Measurements from ENCODE around the gene DUSP2.

DUSP2 gene

GRCh38 chr2:96098900-96099590 is 46.2 kb downstream of the DUSP2 start:
- no peaks in the 10 kb centered on the region for H3K36me3 Mint-ChIP-seq
- H3K27ac Mint-ChIP-seq, result no peak overlapping the region
- H3K9me3 Mint-ChIP-seq, result no peaks in the 10 kb centered on the region
- ATAC-seq, result no peak
- no peaks in the 10 kb centered on the region for H3K4me1 Mint-ChIP-seq
- peak in 1 of 2 donors; percentile 43 for DNase-seq (ENCODE audit: low spot score in 2 of 2)
- H3K4me3 Mint-ChIP-seq, result no peak overlapping the region

DNA sequence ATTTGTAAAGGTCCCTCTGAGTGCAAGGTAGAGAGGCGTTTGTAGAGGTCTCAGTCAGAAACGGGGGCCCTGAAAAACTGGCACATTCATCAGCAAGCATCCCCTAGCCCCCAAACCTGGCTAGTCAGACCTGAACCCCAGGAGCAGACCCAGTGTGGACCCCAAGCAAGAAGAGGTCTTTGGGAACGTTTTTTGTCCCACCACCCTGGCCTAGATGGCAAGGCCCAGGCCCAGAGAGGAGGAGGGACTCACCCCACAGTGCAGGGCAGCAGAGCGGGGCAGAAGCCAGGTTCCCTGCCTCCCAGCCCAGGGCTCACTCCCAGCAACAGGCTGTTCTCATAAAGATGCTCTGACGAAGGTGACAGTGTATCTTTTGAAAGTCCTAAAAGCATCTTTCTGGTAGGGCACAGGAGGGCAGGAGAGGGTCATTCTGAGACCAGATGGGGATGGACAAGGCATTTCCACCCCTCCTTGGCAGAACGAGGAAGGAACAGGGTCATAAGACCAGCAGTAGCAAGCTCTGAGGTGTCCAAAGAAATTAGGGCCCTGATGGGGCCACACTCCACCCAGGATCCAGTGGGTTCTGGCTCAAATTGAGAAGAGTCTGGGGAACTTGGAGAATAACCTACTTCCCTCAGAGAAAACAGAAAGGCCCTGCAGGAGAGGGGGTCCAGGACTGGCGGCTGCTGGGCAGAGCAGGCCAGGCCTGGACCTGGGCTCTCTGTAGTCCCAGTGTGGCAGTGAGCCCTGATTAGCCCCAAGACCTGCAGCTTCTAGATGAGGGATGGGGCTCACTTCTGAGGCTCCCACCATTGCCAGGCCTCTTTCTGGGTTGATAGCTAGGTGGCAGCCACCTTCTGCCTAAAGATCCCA is 47.1 kb downstream of the DUSP2 start:
- DNase-seq (ENCODE audit: low spot score in 2 of 2) (no peak), ATAC-seq (no peak)
- no peaks in the 10 kb centered on the region for H3K4me1 Mint-ChIP-seq
- no peaks in the 10 kb centered on the region for H3K9me3 Mint-ChIP-seq
- no peak overlapping the region for H3K4me3 Mint-ChIP-seq
- peak overlapping the region; percentile 64 for H3K27ac Mint-ChIP-seq
- no peaks in the 10 kb centered on the region for H3K36me3 Mint-ChIP-seq

GRCh38 chr2:96097441-96097840 is 47.8 kb downstream of the DUSP2 start:
- ATAC-seq (no peak), DNase-seq (ENCODE audit: low spot score in 2 of 2) (no peak)
- Mint-ChIP-seq H3K4me1 (no peaks in the 10 kb centered on the region), H3K27ac (peak overlapping the region; percentile 64), H3K9me3 (no peaks in the 10 kb centered on the region), H3K4me3 (no peak overlapping the region), H3K36me3 (no peaks in the 10 kb centered on the region)

GRCh38 chr2:96095116-96095636 is 50.1 kb downstream of the DUSP2 start:
- H3K4me1 Mint-ChIP-seq, result no peaks in the 10 kb centered on the region
- H3K4me3 Mint-ChIP-seq, result no peak overlapping the region
- no peaks in the 10 kb centered on the region for H3K36me3 Mint-ChIP-seq
- DNase-seq (ENCODE audit: low spot score in 2 of 2), result no peak
- no peak overlapping the region for H3K27ac Mint-ChIP-seq
- no peak for ATAC-seq
- no peaks in the 10 kb centered on the region for H3K9me3 Mint-ChIP-seq

DNA sequence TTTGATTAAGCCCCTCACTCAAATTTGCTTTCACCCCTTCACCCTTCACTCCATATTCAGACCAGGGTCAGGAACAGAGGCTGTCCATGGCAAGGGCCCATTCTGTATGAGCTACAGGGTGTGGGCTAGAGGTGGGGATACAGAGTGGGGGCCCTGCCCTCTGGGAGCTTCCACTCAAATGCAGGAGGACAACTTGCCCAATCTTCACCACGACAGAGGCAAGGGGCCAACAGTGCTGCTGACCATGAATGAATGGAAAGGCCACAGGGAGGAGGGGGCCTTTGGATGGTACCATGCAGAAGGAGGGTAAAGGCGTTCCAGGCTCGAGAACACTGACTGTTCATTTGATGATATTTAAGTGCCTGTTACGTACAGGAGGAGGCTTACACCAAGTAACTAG is 51.7 kb downstream of the DUSP2 start:
- Mint-ChIP-seq H3K27ac (no peak overlapping the region), H3K9me3 (no peaks in the 10 kb centered on the region), H3K36me3 (no peaks in the 10 kb centered on the region), H3K4me3 (no peak overlapping the region), H3K4me1 (no peaks in the 10 kb centered on the region)
- DNase-seq (ENCODE audit: low spot score in 2 of 2), result no peak
- no peak for ATAC-seq

All from stimulated activated effector memory CD8-positive, alpha-beta T cell treated with anti-CD3 and anti-CD28 coated beads, Interleukin-12 subunit alpha, Interleukin-12 subunit beta, amount 100 ng/mL, for 72 hours (primary cell).